OCI-LY1 (cell line): ENCODE data around the gene CUX1.
A peak's percentile ranks its signal among the peaks of the same experiment; 100 is the strongest.

Experiments used
- H2AFZ ChIP-seq: fragments of 200-600 bp; sonication (generic), shearing (Covaris generic); 2 replicates; pipeline ENCODE4 v1.6.0; 2014; ENCODE audit warnings: antibody characterized with exemption, mild to moderate bottlenecking, low read length
- H3F3A ChIP-seq: fragments of 200-600 bp; sonication (generic), shearing (Covaris generic); 2 replicates; pipeline ENCODE4 v1.6.0; 2014; ENCODE audit warnings: mild to moderate bottlenecking, antibody characterized with exemption, low read length, moderate library complexity; ENCODE audit not compliant: insufficient read depth
- H3K27ac ChIP-seq: fragments of 200-600 bp; sonication (generic); 2 replicates; pipeline ENCODE4 v1.5.1; 2014; ENCODE audit warnings: low read length, mixed run types, mild to moderate bottlenecking, low read depth; ENCODE audit not compliant: poor library complexity, severe bottlenecking
- H3K27me3 ChIP-seq: fragments of 200-600 bp; sonication (generic); 2 replicates; pipeline ENCODE4 v1.6.0; 2014; ENCODE audit warnings: antibody characterized with exemption, mild to moderate bottlenecking, low read length, moderate library complexity; ENCODE audit not compliant: insufficient read depth
- H3K36me3 ChIP-seq: fragments of 200-600 bp; sonication (generic); 2 replicates; pipeline ENCODE4 v1.6.1; 2014; ENCODE audit warnings: mild to moderate bottlenecking, antibody characterized with exemption, low read length, moderate library complexity, mixed read lengths; ENCODE audit not compliant: insufficient read depth
- H3K4me1 ChIP-seq: fragments of 200-600 bp; sonication (generic); 2 replicates; pipeline ENCODE4 v1.5.1; 2014; ENCODE audit warnings: mild to moderate bottlenecking, low read length, moderate library complexity; ENCODE audit not compliant: insufficient read depth, severe bottlenecking
- H3K4me2 ChIP-seq: fragments of 200-600 bp; sonication (generic), shearing (Covaris generic); 2 replicates; pipeline ENCODE4 v1.6.1; 2014; ENCODE audit warnings: low read length
- H3K4me3 ChIP-seq: fragments of 200-600 bp; sonication (generic); 2 replicates; pipeline ENCODE4 v1.5.1; 2014; ENCODE audit warnings: low read length, low read depth, mild to moderate bottlenecking, mixed read lengths; ENCODE audit not compliant: poor library complexity, severe bottlenecking
- H3K79me2 ChIP-seq: fragments of 200-600 bp; shearing (Covaris generic); 2 replicates; pipeline ENCODE4 v1.6.1; 2016; ENCODE audit warnings: mixed run types, low read length, mixed read lengths; ENCODE audit not compliant: insufficient read depth
- H3K9ac ChIP-seq: fragments of 200-600 bp; sonication (generic), shearing (Covaris generic); 2 replicates; pipeline ENCODE4 v1.6.1; 2014; ENCODE audit warnings: mild to moderate bottlenecking, low read length, mixed read lengths
- H3K9me2 ChIP-seq: fragments of 200-600 bp; sonication (generic), shearing (Covaris generic); 2 replicates; pipeline ENCODE4 v1.6.1; 2014; ENCODE audit warnings: low read depth, mild to moderate bottlenecking, low read length, mixed read lengths
- H3K9me3 ChIP-seq: fragments of 200-600 bp; shearing (Covaris generic); 2 replicates; pipeline ENCODE4 v1.6.1; 2014; ENCODE audit warnings: low read length, mixed read lengths
- H4K20me1 ChIP-seq: fragments of 200-600 bp; sonication (generic), shearing (Covaris generic); 2 replicates; pipeline ENCODE4 v1.6.0; 2016; ENCODE audit warnings: mild to moderate bottlenecking, low read length; ENCODE audit not compliant: insufficient read depth
- CTCF ChIP-seq: fragments of 200-600 bp; sonication (generic), shearing (Covaris generic); IDR thresholded peaks from 2 replicates; pipeline ENCODE4 v1.5.1; 2017; ENCODE audit warnings: mild to moderate bottlenecking, antibody characterized with exemption, low read length, moderate library complexity, mixed read lengths
- EZH2 ChIP-seq: fragments of 200-600 bp; sonication (generic), shearing (Covaris generic); IDR thresholded peaks from 2 replicates; pipeline ENCODE4 v1.8.0; 2017; ENCODE audit warnings: borderline replicate concordance, mixed run types, mild to moderate bottlenecking, antibody characterized with exemption, low read length, moderate library complexity, mixed read lengths

CUX1 gene

GRCh38 chr7:102270178-102270887 lies 452.9 kb downstream of the CUX1 start:
- no peak overlapping the region for H3K4me3 ChIP-seq
- H2AFZ ChIP-seq, result no peak overlapping the region
- H4K20me1 ChIP-seq, result no peaks in the 10 kb centered on the region
- no peak overlapping the region for H3K9ac ChIP-seq
- no peak overlapping the region for H3K4me2 ChIP-seq
- H3K27me3 ChIP-seq, result no peaks in the 10 kb centered on the region; the same call in 1 of the 2 replicates
- H3K9me2 ChIP-seq, result no peaks in the 10 kb centered on the region
- no peaks in the 10 kb centered on the region for H3F3A ChIP-seq
- no peak overlapping the region for H3K27ac ChIP-seq
- H3K4me1 ChIP-seq, result peaks cover 18% of the 10 kb centered on the region
- H3K9me3 ChIP-seq, result no peaks in the 10 kb centered on the region
- no peaks in the 10 kb centered on the region for H3K79me2 ChIP-seq
- H3K36me3 ChIP-seq, result no peaks in the 10 kb centered on the region; the same call in 1 of the 2 replicates
- TF ChIP-seq EZH2, result no peak

DNA sequence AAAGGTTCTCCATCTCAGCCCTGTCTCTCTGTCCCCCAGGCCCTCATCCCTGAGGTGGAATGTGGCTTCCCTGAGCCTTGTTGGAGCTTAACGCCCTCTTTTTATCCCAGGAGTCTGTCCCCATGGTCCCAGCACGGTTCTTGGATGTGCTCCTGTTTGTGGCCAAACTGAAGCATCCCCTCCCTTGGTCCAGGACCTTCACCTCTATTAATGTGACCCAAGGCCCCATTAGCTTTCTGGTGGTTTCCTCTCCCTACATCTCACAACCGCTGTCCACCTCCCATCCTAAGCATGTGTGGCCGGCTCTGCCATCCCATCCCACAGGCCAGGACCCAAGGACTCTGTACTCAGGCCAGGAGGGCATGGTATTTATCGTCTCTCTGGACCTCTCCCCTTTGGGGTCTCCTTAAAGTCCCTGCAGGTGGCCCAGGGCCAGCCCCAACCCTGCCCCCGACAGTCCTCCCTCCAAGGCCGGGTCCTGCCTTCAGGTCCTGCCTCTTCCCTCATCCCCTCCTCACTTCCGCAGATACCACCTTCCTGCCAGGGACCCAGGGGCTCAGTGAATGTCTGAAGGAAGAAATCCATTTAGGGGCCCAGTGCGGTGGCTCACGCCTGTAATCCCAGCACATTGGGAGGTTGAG lies 453.9 kb downstream of the CUX1 start:
- Histone ChIP-seq H3K4me3 (no peak overlapping the region), H3K9me2 (no peaks in the 10 kb centered on the region), H3K79me2 (no peaks in the 10 kb centered on the region), H3K4me1 (peaks cover 18% of the 10 kb centered on the region), H3F3A (no peaks in the 10 kb centered on the region), H4K20me1 (no peaks in the 10 kb centered on the region), H3K36me3 (no peaks in the 10 kb centered on the region; the same call in 1 of the 2 replicates), H3K9ac (no peak overlapping the region), H3K27ac (no peak overlapping the region), H3K4me2 (no peak overlapping the region), H3K9me3 (no peaks in the 10 kb centered on the region), H2AFZ (no peak overlapping the region), H3K27me3 (no peaks in the 10 kb centered on the region; the same call in 1 of the 2 replicates)
- no peak for TF ChIP-seq EZH2
- TF ChIP-seq CTCF, result no peak

- Histone ChIP-seq H4K20me1 (no peaks in the 10 kb centered on the region), H2AFZ (no peak overlapping the region), H3K9ac (no peak overlapping the region), H3K9me2 (no peaks in the 10 kb centered on the region), H3K4me1 (peaks cover 18% of the 10 kb centered on the region), H3K79me2 (no peaks in the 10 kb centered on the region), H3F3A (no peaks in the 10 kb centered on the region; the same call in 1 of the 2 replicates), H3K4me3 (no peak overlapping the region), H3K36me3 (no peaks in the 10 kb centered on the region; the same call in 1 of the 2 replicates), H3K9me3 (no peaks in the 10 kb centered on the region), H3K27ac (no peak overlapping the region), H3K27me3 (no peaks in the 10 kb centered on the region; the same call in 1 of the 2 replicates), H3K4me2 (no peak overlapping the region; the same call in 1 of the 2 replicates)
- no peak for TF ChIP-seq EZH2
- peak; percentile 100 for TF ChIP-seq CTCF
Measured at GRCh38 chr7:102272075-102272916, 454.9 kb downstream of the CUX1 start.
